Measurements from ENCODE around the gene PTTG1IP2.

DNA sequence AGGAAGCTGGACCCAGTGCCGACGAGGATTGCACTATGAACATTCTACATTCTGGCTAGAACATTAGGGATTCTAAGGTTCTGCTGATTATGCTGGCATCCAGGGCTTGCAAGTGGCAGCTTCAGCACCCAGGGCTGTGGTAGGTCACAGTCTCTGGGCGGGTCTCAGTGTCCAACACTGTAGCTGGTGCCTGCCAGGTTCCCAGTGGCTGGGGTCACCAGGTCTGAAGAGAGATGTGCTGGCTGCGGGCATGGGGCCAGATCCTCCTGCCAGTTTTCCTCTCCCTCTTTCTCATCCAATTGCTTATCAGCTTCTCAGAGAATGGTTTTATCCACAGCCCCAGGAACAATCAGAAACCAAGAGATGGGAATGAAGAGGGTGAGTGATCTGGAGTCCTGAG lies at the start of gene PTTG1IP2:
- TF ChIP-seq, protein P1, sequence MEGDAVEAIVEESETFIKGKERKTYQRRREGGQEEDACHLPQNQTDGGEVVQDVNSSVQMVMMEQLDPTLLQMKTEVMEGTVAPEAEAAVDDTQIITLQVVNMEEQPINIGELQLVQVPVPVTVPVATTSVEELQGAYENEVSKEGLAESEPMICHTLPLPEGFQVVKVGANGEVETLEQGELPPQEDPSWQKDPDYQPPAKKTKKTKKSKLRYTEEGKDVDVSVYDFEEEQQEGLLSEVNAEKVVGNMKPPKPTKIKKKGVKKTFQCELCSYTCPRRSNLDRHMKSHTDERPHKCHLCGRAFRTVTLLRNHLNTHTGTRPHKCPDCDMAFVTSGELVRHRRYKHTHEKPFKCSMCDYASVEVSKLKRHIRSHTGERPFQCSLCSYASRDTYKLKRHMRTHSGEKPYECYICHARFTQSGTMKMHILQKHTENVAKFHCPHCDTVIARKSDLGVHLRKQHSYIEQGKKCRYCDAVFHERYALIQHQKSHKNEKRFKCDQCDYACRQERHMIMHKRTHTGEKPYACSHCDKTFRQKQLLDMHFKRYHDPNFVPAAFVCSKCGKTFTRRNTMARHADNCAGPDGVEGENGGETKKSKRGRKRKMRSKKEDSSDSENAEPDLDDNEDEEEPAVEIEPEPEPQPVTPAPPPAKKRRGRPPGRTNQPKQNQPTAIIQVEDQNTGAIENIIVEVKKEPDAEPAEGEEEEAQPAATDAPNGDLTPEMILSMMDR (IDR thresholded peaks at IDR 0.05): no peak
- no peak for TF ChIP-seq POLR2A (IDR thresholded peaks at IDR 0.05)

All from thyroid gland (tissue), 4 donors.